Stimulated activated CD4-positive, alpha-beta T cell treated with anti-CD3 and anti-CD28 coated beads, Interleukin-4, amount 100 ng/mL, for 24 hours (primary cell): ENCODE data around the gene GGT1.
"Not testable (repeated sequence)": the region's sequence is repeated elsewhere in the genome, so short reads cannot be mapped to it uniquely, and the experiment has no call there.

ENCODE experiments used
- DNase-seq: peaks from one replicate; pipeline ENCODE4 v3.0.0-alpha.2; 2020

GGT1 gene

GRCh38 chr22:24642307-24642706, 39.3 kb downstream of the GGT1 start:
- not testable (repeated sequence) for DNase-seq

- DNase-seq = not testable (repeated sequence)
Measured at GRCh38 chr22:24644409-24644808, 41.4 kb downstream of the GGT1 start.

GRCh38 chr22:24645408-24646399, 42.7 kb downstream of the GGT1 start:
- not testable (repeated sequence) for DNase-seq

- DNase-seq = not testable (repeated sequence)
Measured at GRCh38 chr22:24646756-24647155, 43.8 kb downstream of the GGT1 start.

- DNase-seq = not testable (repeated sequence)
Measured at GRCh38 chr22:24649371-24649770, 46.4 kb downstream of the GGT1 start.

- DNase-seq = peak; percentile 55
Measured at GRCh38 chr22:24650884-24651283, 47.9 kb downstream of the GGT1 start.

- DNase-seq = not testable (repeated sequence)
Measured at GRCh38 chr22:24665395-24665794, 62.4 kb downstream of the GGT1 start.

GRCh38 chr22:24667904-24668303, 64.9 kb downstream of the GGT1 start:
- DNase-seq = not testable (repeated sequence)

- DNase-seq = not testable (repeated sequence)
Measured at GRCh38 chr22:24672532-24672931, 69.5 kb downstream of the GGT1 start.
